ENCODE data around the gene MYO16.

DNA sequence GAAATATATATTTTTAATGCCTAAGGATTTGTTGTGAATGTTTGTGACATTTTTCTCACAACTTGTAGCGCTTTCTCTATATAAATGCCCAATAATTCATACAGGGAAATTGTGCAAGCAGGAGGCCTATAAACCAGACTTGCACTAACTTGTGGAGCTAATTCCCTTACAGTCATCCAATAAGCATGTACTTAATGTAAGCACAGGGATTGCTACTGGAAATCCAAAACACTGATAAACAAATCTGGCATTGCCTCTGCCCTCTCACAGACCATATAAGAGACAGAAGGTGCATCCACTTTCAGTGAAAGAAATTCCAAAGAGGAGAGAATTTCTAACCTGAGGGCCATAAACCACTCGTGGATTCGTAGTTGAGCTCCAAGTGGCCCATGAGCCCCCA lies 518.8 kb downstream of the MYO16 start:
- TF ChIP-seq, protein P1, sequence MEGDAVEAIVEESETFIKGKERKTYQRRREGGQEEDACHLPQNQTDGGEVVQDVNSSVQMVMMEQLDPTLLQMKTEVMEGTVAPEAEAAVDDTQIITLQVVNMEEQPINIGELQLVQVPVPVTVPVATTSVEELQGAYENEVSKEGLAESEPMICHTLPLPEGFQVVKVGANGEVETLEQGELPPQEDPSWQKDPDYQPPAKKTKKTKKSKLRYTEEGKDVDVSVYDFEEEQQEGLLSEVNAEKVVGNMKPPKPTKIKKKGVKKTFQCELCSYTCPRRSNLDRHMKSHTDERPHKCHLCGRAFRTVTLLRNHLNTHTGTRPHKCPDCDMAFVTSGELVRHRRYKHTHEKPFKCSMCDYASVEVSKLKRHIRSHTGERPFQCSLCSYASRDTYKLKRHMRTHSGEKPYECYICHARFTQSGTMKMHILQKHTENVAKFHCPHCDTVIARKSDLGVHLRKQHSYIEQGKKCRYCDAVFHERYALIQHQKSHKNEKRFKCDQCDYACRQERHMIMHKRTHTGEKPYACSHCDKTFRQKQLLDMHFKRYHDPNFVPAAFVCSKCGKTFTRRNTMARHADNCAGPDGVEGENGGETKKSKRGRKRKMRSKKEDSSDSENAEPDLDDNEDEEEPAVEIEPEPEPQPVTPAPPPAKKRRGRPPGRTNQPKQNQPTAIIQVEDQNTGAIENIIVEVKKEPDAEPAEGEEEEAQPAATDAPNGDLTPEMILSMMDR (conservative IDR thresholded peaks at IDR 0.05 in 1 of 2, IDR thresholded peaks at IDR 0.05 in 1 of 2; ENCODE audit: low read depth in 1 of 2, low read length in 2 of 2) = no peak
- no peak for TF ChIP-seq EZH2 (IDR thresholded peaks at IDR 0.05; ENCODE audit: low read length, missing control alignments)
